ENCODE data around the gene NEO1.
A peak's percentile ranks its signal among the peaks of the same experiment; 100 is the strongest.

NEO1 gene

DNA sequence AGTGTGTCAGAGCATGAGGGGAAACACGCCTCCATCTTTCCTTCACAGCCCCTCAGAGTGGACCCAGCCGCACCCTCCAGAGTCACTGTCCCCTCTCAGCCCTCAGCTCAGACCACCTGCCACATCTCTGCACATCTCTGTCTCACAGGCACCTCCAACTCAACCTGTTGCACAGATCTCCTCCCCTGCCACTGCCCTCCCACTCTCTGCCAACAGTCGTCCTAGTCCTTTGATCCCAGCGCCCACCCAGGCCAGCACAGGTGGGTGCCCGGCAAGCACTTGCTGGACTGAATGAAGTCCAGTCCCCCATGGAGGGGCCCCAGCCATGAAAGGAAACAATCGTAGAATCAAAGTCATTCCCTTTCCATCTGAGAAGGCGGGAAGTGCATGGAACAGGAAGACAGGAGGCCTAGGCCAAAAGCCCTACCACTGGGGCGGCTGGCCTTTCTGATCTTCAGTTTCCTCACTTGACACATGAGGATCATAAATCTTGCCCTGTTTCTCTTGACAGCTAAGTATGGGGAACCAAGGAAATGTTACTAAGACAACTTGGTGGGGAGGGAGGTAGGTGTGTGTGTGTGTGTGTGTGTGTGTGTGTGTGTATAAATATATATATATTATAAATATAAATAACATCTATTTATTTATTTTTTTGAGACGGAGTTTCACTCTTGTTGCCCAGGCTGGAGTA, 288.4 kb downstream of the NEO1 start:
- in situ Hi-C loops (cut with HindIII; ENCODE audit: low sequenced_read_pairs), result no loop called here
- H3K4me3 ChIP-seq (ENCODE audit: low read depth, low read length), result no peak overlapping the region
- DNase-seq (ENCODE audit: low read depth, low spot score), result no peak
- no peak for TF ChIP-seq CTCF (IDR thresholded peaks at IDR 0.05; ENCODE audit: low read depth, low read length)

DNA sequence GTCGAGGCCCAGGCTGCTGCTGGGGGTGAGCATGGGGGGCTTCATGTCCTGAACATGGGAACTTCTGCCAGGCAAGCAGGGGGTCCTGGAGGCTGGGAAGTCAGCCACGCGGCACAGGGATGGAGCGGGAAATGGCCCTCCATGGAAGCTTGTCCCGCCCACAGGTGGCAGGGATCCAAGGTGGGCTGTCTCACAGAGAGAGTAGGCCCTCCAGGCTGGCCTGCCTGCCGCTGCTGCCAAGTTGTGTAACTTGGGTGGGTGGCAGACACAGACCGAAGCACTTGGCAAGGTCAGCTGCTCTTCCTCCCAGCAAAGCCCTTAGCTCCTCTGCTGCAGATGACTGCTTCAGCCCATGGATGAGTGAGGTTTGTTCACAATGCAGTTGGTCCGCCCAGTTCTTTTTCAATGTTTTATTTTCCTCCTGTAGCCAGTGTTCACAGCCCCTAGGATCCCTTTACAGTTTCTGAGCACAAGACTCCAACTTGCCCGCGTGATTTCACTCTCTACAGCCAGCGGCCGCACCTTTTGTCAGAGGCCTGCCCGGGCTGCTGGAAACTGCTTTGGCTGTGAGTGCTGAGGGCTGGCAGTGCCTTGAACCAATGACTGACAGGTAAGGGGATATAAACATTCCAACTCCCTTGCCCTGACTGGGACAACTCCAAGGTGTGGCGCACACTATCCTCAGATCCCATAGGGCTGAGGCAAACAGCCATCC, 289.8 kb downstream of the NEO1 start:
- DNase-seq (ENCODE audit: low read depth, low spot score), result no peak

DNA sequence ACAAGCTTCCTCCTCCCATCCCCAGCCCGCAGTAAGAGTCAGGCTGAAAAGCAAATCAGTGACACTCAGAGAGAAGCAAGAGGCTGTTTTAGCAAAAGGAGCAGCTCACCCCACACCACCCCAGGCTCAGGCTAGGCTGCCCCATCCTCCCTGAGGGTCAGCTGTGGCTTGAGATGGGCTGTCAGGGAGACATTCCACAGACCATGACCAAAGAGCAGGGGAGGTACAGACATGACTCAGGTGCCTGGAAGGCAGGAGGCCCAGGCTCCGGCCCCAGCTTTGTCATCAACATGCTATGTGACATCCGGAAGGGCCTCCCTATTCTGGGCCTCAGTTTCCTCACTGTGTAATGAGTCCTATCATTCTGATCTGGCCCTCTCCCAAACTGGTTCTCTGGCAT, 291.8 kb downstream of the NEO1 start:
- DNase-seq (ENCODE audit: low read depth, low spot score), result no peak
- no peak for TF ChIP-seq CTCF (IDR thresholded peaks at IDR 0.05; ENCODE audit: low read depth, low read length)
- in situ Hi-C loops (cut with HindIII; ENCODE audit: low sequenced_read_pairs), result no loop called here
- no peak overlapping the region for H3K4me3 ChIP-seq (ENCODE audit: low read depth, low read length)

More for the DNA sequence above, 289.8 kb downstream of the NEO1 start:
- in situ Hi-C loops (cut with HindIII; ENCODE audit: low sequenced_read_pairs), result no loop called here
- no peak overlapping the region for H3K4me3 ChIP-seq (ENCODE audit: low read depth, low read length)
- no peak for TF ChIP-seq CTCF (IDR thresholded peaks at IDR 0.05; ENCODE audit: low read depth, low read length)

GRCh38 chr15:73345658-73346057, 293.4 kb downstream of the NEO1 start:
- DNase-seq (ENCODE audit: low read depth, low spot score), result no peak
- in situ Hi-C loops (cut with HindIII; ENCODE audit: low sequenced_read_pairs), result no loop called here
- H3K4me3 ChIP-seq (ENCODE audit: low read depth, low read length), result no peak overlapping the region
- TF ChIP-seq CTCF (IDR thresholded peaks at IDR 0.05; ENCODE audit: low read depth, low read length), result no peak

GRCh38 chr15:73346735-73347312, 294.6 kb downstream of the NEO1 start:
- in situ Hi-C loops (cut with HindIII; ENCODE audit: low sequenced_read_pairs), result no loop called here
- no peak overlapping the region for H3K4me3 ChIP-seq (ENCODE audit: low read depth, low read length)
- no peak for TF ChIP-seq CTCF (IDR thresholded peaks at IDR 0.05; ENCODE audit: low read depth, low read length)
- peak; percentile 15 for DNase-seq (ENCODE audit: low read depth, low spot score)

- in situ Hi-C loops (cut with HindIII; ENCODE audit: low sequenced_read_pairs), result no loop called here
- TF ChIP-seq CTCF (IDR thresholded peaks at IDR 0.05; ENCODE audit: low read depth, low read length), result no peak
- DNase-seq (ENCODE audit: low read depth, low spot score), result no peak
Observed at GRCh38 chr15:73349191-73349590, 296.9 kb downstream of the NEO1 start.

More at GRCh38 chr15:73349191-73349590, 296.9 kb downstream of the NEO1 start:
- H3K4me3 ChIP-seq (ENCODE audit: low read depth, low read length), result no peak overlapping the region

Measured in astrocyte of the spinal cord (primary cell).